HG02678 (cell line): ENCODE measurements around the gene ZFAND3.
A peak's percentile ranks its signal among the peaks of the same experiment; 100 is the strongest.

ENCODE experiments used
- ATAC-seq: cut with Tn5 transposase; IDR thresholded peaks from one replicate; pipeline ENCODE4 v1.9.1; 2021; ENCODE audit warnings: mild to moderate bottlenecking, moderate library complexity; ENCODE audit not compliant: unreplicated experiment

The ZFAND3 gene

DNA sequence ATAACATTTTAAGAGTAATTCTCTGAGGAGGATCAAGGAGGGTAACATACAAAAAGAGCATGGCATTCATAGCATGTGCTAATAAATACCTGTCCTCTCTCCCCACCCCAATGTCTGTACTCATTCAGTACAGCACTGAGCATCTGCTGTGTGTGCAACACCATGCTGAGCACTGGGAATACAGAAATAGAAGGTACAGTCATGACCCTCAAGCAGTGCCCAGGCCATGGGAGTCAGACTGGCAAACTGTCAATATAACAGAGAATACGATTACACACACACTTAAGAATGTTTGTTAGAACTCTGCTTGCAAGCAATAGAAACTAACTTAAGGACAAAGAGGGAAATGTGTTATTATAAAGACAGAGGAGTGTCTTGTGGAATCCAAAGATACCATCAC, 24.7 kb upstream of the ZFAND3 start:
- no peak for ATAC-seq

DNA sequence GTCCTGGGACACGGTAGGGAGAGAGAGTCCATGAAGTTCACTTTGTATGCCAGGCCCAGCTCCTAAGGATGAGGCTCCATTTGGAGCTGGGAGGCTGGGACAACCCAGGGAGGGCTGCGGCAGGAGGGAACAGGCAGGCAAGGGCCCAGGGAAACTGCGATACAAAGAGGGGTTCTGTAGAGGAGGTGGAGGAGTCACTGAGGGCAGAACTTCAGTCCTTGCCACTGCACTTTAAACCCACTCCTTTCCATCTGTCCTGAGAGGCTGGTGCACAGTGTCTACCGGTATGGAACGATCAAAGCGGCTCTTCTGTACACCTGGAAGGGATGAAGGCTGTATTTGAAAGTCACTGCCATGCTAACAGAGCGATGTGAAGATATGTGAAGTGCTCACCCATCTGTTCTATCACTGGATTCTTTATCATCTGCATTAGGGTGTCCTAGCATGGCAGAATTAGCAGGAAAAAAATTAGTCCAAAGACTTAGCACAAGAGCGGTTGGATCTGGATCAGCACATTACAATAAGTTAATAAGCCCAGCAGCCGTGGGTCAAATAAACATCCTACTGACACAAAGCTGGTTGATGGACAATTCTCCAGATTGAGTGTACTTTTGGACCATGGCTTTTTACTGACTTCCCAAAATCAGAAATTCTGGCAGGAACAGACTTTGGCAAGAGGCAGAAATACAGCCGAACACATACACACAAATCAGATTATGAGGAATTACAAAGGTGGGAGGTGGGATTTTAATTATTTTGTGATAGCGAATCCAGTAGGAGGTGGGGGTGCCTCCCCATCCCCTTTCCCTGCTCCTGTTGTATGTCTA, 20.9 kb upstream of the ZFAND3 start:
- ATAC-seq: no peak

DNA sequence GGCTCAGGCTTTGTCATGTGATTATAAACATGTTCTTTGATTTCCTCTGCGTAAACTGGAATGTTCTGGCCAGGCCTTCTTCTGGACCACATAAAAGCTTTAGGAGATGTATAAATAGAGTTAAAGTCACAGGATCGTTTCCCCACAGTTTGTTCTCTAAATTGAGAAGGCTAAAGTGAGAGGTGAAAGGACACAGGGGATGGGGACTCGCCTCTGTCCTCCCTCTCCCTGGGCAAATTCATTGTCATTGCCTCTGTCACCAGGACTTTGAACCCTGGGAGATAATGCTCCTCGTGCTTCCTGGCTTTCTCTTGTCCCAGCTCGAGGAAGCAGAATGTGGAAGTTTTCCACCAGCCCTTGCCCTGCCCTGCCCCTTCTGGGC, 20.3 kb upstream of the ZFAND3 start:
- no peak for ATAC-seq

DNA sequence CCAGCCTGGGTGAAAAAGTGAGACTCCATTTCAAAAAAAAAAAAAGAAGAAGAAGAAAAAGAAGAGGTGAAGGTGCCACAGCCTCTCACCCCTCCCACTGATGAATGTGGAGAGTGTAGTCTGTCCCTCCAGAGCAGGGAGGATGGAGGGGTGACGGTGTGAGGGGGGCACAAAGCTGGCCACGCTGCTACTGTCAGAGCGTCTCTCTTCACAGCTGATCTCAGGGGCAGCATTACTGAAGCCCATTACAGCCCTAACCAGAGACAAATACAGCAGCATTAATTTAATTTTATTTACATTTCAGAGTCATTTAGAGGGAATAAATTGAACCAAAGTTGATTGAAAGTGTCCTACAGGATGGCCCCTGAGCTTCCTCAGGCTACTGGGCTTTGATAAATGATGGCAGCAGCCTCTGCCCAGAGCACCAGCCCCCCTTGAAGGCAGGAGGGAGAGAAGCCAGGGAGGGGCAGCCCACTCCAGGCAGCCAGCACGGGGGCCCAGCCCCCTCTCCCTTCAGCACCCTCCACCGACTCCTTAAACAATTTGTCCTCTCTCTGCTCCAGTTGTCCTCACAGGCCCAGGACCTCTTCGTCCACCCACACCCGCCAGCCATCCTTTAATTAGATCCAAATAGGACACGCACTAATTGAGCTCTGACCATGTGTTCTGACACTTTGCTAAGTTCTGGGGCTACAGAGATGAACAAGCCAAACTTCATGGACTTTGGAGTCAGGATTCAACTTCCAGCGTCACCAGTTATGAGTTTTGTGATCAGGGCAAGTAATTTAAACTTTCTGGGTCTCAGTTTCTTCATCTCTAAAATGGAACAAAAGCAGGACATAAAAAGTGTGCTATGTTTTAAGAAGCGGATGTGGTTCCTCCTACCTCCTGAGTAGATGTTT, 18.6 kb upstream of the ZFAND3 start:
- no peak for ATAC-seq

DNA sequence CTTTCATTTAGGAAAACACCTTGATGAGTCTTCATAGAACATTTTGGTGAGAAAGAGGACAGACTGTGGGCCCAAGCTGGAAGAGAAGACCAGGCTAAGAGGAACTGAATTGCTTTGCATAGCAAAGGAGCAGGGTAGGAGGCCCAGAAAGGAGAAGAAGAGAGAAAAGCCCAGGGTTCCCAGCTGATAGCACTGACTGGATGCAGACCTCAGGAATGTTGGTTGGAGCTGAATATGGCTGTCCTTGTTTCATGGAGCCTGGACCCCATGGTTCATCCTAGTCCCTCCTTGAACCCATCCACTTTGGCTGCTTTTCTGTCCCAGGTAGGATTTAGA, 18.0 kb upstream of the ZFAND3 start:
- ATAC-seq: no peak

DNA sequence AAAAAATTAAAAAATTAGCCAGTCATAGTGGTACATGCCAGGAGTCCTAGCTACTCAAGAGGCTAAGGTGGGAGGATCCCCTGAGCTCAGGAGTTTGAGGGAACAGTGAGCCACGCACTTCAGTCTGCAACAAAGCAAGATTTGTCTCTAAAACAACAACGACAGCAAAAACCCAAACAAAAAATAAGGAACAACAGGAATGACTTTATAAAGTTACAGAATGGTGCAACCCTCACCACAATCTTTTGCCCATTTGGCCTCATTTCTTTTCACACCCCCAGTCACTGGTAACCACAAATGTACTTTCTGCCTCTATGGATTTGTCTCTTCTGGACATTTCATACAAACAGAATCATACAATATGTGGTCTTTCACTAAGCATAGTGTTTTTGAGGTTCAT, 16.7 kb upstream of the ZFAND3 start:
- no peak for ATAC-seq

DNA sequence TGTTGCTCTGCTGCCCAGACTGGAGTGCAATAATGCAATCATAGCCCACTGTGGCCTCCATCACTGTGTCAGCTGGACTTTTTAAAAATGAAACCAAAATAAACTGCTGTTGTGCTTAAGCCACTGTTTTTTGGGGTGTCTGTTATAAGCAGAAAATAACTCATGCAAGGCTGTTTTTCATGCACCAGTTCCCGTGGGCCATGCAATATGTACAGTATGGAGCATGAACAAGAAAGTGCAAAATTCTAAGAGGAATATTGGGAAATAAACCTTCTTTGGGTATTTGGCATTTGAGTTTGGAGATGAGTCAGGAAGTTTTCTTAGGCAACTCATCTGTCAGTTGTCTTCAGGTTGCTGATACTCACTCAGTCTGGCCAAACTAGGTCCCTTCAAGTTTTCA, 14.9 kb upstream of the ZFAND3 start:
- no peak for ATAC-seq

DNA sequence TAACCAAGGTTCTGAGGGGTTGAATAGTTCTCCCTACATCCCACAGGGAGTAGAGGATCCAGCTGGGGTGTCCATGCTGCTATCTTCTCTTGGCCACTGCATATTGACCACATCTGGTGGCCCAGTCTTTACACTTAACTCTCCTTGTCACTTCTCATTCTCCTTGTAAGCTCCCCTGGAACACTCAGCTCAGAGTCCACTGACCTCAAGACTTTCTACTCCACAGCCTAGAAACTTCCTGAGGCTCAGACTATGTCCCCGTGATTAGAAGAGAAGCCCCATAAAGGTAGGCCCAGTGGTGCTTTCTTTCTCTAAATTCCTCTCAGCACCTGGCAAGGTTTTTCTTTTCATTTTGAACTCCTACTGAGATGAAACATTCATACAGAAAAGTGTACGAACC, 13.3 kb upstream of the ZFAND3 start:
- ATAC-seq: no peak

DNA sequence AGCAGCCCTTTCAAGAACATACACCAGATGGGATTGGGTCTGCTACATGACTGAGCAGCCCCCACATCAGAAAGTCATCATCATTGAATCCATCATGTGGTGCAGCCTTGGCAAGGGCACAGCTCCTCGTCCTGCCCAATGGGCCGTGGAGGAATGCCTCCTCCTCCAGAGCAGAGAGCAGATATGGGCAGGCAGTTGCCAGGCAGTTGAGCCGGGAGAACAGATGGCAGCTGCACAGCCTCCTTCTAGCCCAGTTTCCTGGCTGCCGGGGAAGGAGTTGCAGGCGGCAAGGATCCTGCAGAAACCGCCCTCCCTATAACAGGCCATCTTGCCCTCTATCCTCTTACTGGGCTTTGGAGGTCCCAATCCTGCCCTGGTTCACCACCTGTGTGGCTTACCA, 11.9 kb upstream of the ZFAND3 start:
- ATAC-seq: no peak

DNA sequence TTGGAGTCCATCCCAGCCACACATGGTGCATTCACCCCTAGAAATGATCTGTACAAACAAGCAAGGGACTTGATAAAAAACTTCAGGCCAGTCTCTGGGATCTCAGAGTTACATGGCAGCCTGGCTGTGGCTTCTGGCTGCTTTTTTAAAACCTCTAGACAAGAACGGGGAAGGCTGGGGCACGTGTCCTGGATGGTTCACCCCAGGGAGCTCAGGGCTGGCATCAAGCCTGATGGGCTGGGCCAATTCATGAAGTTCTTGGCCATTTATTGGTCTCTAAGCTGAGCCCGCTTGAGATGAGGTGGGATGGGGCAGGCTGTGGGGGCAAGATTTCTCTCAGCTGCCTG, 10.4 kb upstream of the ZFAND3 start:
- ATAC-seq: no peak

DNA sequence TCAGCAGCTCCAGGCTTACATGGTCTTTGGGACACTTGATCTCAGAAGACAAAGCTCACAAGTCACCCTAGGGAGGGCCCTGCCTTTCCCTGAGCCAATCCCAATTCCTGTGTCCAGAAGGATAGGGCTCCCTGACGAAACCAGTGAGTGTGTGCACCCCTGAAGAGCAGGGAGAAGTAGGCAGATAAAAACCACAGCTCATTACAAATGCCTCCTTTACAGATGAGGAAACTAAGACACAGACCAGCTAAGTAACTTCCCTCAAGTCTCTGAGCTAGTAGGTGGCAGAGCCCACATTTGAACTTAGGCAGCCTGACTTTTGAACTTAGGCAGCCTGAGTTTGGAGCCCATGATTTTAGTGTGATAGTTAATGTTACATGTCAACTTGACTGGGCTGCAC, 6.7 kb upstream of the ZFAND3 start:
- ATAC-seq: no peak

DNA sequence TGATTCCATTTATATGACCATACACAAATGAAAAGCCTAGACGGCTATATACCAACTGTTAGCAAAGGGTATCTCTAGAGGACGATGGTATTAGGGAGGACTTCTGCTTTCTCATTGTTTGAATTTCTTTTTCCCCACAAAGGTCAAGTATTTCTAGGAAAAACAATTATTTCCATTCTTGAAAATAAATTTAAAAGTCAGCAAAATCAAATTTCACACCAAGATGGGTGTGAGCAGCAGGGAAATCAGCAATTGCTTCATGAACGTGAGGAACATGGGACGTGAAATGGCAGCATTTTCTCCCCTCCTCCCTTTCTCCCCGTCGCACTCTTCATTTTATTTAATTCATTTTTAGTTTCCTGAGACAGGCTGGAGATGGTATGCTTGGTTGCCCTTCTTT, 5.2 kb upstream of the ZFAND3 start:
- ATAC-seq: no peak

DNA sequence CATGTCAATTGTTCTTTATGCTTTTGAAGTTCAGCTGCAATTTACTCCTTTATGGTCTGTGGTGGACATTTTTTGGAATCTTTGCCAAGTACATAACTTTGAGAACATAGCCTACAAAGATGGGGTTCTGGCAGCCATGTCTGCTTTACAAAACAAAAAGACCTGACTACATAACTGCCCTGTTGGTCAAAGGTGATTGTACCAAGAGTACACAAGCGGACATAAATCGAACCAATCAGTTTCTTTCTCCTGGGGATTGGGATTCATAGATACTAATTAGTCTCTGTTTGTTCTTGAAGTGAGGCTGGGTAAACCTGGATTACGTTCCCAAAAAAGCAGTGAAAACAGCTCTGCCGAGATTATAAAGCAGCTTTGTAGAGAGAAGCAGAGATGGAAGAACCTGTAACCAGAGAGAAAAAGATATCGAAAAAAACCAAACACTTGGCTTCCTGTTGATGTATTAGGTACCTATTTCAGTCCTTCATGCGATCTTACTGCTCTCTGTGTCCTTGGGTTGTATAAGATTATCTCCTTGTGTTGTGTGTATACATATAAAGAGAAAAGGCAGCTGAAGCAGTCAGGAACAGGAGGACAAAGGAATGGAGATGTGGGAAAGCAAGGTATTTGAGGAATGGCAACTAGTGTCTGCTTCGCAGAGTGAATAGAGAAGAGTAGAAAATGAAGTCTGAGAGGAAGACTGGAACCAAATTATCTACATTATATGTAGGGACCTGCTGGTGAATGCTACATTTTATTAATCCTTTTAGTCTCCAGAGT, 2.7 kb upstream of the ZFAND3 start:
- no peak for ATAC-seq

DNA sequence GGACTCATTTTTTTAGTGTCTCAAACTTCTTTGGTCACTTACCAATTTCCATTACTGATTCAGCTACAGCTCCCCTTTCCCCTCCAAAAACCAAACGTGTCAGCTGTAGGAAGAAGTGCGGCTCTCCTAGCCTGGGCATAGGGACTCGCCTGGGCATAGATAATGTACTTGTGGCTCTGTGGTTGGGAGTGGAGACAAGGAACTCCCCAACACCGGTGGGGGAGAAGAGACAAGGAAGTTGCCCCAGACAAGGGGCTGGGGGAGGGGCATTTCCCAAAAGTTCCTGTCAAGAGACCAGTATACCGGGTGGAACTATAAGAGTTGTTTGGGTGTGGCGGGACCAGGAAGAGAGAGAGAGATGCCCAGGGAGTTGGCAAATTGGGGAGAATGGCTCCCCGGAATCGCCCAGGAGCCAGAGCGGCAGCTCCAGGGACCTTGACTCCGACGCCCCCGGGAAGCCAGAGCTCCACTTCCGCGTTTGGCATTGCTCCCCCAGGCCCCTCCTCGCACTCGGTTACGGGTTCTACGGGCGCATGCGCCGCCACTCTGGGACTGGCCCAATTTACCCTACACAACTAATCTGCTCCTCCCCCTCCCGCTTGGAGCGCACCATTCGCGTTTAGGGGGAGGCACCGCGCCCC, 871 bp upstream of the ZFAND3 start:
- ATAC-seq: peak; percentile 72

DNA sequence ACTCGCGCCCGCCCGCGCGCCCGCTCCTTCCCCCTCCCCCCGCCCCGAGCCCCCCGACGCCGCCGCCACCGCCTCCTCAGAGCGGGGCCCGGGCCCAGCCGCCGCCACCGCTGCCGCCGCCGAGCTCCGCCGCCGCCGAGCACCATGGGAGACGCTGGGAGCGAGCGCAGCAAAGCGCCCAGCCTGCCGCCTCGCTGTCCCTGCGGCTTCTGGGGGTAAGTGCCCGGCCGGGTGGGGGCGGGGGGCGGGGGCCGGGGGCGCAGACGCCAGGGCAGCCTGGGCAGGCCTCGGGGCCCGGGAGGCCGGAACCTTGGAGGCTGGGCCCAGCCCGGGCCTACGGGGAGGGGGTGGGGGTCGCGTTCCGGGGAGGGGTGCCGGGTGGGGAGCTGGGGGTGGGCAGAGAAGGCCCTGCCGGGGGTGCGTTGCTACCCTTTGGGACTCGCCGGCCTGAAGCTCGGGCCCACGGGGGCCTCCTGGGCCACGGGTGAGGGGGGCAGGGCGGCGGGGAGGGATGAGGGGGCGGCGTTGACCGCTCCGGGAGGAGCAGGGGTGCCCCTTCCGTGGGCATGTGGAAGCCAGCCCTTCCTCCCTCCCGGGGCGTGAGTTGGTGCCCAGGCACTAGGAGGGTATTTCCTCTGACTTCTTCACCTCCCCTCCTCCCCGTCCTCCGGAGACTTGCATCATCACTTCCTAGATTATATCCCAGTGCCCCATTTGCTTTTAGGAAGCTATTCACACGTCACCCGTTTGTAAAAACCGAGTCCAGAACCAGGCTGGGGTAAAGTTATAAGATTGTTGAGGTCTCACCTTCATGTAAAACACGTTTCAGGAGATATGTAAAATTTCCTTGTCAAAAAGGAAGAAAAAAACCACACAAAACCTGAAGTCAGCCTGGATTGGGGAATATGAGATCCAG, 533 bp downstream of the ZFAND3 start:
- no peak for ATAC-seq

DNA sequence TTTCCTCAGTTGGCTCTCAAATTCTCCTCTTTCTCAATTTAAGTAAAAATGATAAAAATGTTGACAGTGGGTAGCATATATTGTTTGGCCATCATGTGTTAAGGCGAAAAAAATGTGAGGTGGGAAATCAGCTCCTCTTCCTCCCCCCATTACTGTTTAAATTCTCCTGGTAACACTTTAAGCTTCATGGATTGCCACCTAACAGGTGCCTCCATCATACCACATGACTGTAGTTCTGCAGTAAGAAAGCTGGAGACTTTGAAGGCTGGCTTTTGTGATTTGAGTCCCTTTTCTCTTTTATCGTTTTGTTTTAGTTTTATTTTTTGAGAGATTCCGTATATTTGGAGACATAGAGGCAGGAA, 1.2 kb downstream of the ZFAND3 start:
- ATAC-seq: no peak

DNA sequence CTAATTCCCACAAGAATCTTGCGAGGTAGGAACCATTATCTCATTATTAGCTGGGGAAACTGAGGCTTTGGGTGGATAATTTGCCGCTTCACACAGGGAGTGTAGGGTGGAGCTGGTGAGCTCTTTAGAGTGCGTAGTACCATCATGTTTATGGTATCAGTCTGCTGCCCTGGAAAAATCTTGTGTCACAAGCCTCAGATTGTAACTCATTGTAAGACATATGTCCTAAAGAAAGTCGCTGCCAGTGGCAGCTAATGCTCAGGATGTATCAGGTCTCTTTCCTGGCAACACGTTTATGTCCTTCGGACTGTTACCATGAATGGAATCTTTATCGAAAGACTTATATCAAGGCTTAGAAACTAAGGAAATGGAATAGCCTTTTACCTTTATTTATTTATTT, 1.9 kb downstream of the ZFAND3 start:
- ATAC-seq: no peak

DNA sequence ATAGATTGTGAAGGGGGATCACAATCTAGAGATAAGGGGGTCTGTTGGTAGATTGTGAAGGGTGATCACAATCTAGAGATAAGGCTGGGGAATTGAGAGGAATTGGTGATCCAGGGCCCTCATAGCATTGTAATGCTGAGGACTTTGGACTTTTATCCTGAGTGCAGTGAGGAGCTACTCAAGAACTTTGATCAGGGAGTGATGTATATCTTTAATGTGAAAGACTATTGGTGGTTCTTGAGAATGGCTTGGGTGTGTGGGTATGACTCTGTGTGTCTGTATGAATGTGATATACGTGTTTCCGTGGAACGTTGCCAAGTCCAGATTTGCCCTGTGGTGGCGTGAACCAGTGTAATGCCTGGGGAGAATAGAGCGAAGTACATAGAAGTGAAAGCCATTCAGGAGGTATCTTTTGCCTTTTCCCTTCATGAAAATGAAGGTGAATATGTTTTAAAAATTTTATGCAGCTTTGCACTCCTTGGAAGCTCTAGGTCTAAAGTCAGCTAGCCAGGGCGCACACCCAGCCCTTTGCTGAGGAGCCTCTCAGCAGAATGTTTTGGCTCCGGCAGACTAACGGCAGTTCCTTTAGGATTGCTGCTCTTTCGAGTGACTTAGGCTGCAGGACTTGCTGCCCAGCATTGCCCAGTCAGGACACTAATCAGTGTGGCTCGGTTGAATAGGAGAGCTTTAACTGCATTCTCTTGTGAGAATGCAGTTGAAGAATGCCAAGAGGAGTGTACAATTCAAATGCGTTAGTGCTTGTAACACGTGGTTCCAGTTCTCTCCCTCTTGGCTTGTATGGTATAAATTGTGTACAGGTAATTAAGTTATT, 3.5 kb downstream of the ZFAND3 start:
- ATAC-seq: no peak

DNA sequence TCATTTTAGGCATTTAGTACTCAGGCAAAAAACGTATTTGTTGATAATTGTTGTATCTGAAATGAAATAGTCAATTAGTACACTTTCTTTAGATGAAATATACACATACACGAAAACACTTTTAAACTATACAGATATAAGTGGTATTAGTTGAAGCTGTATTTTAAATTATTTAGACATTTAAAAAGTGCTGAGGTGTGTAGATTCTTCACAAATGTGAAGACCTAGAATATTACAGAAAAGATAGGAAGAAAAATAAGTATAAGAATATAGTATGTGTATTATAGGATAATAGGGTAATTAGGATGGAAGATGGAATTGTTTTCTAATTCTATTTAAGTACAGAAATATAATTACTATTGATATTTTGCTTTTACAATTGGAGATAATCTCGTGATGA, 4.6 kb downstream of the ZFAND3 start:
- ATAC-seq: no peak
